Measurements from ENCODE around the gene GLP1R. TPM values are rescaled to one million over a fixed set of nuclear protein-coding genes. Genes with fewer than 3 reads are reported as not detected.

GLP1R gene
- total RNA-seq, 1 donor from 2014 or later, result not detected

- Histone ChIP-seq H3K9me3 (no peaks in the 10 kb centered on the region), H3K27me3 (no peaks in the 10 kb centered on the region), H3K4me3 (no peak overlapping the region), H3K4me1 (no peaks in the 10 kb centered on the region), H3K27ac (no peak overlapping the region), H3K36me3 (no peaks in the 10 kb centered on the region)
- intact Hi-C loops (cut with DNase I), result no loop called here
- TF ChIP-seq, protein P1, sequence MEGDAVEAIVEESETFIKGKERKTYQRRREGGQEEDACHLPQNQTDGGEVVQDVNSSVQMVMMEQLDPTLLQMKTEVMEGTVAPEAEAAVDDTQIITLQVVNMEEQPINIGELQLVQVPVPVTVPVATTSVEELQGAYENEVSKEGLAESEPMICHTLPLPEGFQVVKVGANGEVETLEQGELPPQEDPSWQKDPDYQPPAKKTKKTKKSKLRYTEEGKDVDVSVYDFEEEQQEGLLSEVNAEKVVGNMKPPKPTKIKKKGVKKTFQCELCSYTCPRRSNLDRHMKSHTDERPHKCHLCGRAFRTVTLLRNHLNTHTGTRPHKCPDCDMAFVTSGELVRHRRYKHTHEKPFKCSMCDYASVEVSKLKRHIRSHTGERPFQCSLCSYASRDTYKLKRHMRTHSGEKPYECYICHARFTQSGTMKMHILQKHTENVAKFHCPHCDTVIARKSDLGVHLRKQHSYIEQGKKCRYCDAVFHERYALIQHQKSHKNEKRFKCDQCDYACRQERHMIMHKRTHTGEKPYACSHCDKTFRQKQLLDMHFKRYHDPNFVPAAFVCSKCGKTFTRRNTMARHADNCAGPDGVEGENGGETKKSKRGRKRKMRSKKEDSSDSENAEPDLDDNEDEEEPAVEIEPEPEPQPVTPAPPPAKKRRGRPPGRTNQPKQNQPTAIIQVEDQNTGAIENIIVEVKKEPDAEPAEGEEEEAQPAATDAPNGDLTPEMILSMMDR (IDR thresholded peaks at IDR 0.05), result no peak
- no peak for DNase-seq (ENCODE audit: low spot score in 2 of 2)
Measured at GRCh38 chr6:39020136-39020535, 28.4 kb upstream of the GLP1R start.

- no peak for DNase-seq (ENCODE audit: low spot score in 2 of 2)
- H3K9me3 ChIP-seq, result no peaks in the 10 kb centered on the region
- H3K4me3 ChIP-seq, result no peak overlapping the region
- intact Hi-C loops (cut with DNase I), result no loop called here
- H3K4me1 ChIP-seq, result no peaks in the 10 kb centered on the region
- H3K27ac ChIP-seq, result no peak overlapping the region
- H3K27me3 ChIP-seq, result no peaks in the 10 kb centered on the region
- H3K36me3 ChIP-seq, result no peaks in the 10 kb centered on the region
- TF ChIP-seq, protein P1 (IDR thresholded peaks at IDR 0.05), result no peak
Measured at GRCh38 chr6:39021041-39021440, 27.5 kb upstream of the GLP1R start.

- TF ChIP-seq, protein P1 (IDR thresholded peaks at IDR 0.05), result no peak
- Histone ChIP-seq H3K27me3 (no peaks in the 10 kb centered on the region), H3K27ac (no peak overlapping the region), H3K36me3 (no peaks in the 10 kb centered on the region), H3K4me1 (no peaks in the 10 kb centered on the region), H3K4me3 (no peak overlapping the region), H3K9me3 (no peaks in the 10 kb centered on the region)
- no peak for DNase-seq (ENCODE audit: low spot score in 2 of 2)
- intact Hi-C loops (cut with DNase I), result no loop called here
Measured at GRCh38 chr6:39021779-39022178, 26.8 kb upstream of the GLP1R start.

DNA sequence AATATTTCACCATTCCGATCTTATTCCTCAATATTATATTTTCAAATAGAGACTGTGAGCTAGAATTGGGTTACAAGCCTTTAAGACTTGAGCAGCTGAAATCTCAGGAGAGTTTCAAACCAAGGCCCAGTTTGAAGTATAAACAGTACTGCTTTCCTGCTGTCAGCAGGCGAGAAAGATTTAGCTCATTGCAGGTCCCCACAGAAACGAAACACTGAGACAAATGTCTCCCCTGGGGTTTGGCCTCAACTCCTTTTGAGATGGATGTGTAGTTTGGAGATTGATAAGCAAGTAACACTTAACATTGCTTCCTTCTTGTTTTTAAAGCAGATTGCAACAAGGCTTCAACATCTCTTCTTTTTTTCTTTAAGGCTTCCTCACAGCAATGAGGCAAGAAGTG, 22.4 kb upstream of the GLP1R start:
- H3K27ac ChIP-seq, result no peak overlapping the region
- no peak overlapping the region for H3K4me3 ChIP-seq
- no peaks in the 10 kb centered on the region for H3K9me3 ChIP-seq
- no peaks in the 10 kb centered on the region for H3K27me3 ChIP-seq
- intact Hi-C loops (cut with DNase I), result no loop called here
- H3K36me3 ChIP-seq, result no peaks in the 10 kb centered on the region
- TF ChIP-seq, protein P1 (IDR thresholded peaks at IDR 0.05), result no peak
- H3K4me1 ChIP-seq, result no peaks in the 10 kb centered on the region
- DNase-seq (ENCODE audit: low spot score in 2 of 2), result no peak

GRCh38 chr6:39029156-39030011, 19.2 kb upstream of the GLP1R start:
- H3K27me3 ChIP-seq, result no peaks in the 10 kb centered on the region
- no peaks in the 10 kb centered on the region for H3K4me1 ChIP-seq
- TF ChIP-seq, protein P1 (IDR thresholded peaks at IDR 0.05), result peak in 1 of 3 experiments; percentile 23
- no peak overlapping the region for H3K4me3 ChIP-seq
- H3K36me3 ChIP-seq, result no peaks in the 10 kb centered on the region
- H3K27ac ChIP-seq, result no peak overlapping the region
- DNase-seq (ENCODE audit: low spot score in 2 of 2), result no peak
- no peaks in the 10 kb centered on the region for H3K9me3 ChIP-seq
- intact Hi-C loops (cut with DNase I), result no loop called here
